GM18519 (cell line): ENCODE results near the gene MATCAP1.

Experiments
- ATAC-seq: cut with Tn5 transposase; IDR thresholded peaks from one replicate; pipeline ENCODE4 v1.9.1; 2021; ENCODE audit warnings: mild to moderate bottlenecking, moderate library complexity; ENCODE audit not compliant: unreplicated experiment, low FRiP score

The MATCAP1 gene

GRCh38 chr16:67145746-67146145 lies 38.0 kb downstream of the MATCAP1 start:
- no peak for ATAC-seq

- ATAC-seq = no peak
Measured at GRCh38 chr16:67144943-67145342, 38.8 kb downstream of the MATCAP1 start.

DNA sequence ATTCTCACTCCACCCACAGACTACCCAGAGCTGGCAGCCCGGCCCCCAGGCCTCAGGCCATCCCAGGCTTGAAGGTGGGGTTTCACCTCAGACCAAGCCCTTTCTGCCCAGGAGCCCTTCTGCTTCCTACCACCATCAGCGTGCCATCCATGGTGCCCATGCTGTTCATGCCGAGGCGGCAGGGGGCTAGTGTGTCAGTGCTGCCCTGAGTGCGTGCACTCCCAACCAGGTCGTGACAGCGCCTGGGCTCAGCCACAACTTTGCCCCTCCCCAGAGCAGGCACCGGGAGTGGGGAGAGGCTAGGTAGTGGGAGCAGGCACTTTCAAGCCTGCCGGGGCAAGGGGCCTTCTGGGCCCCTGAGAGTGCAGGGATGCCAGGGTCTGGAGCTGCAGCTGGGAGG lies 41.4 kb downstream of the MATCAP1 start:
- no peak for ATAC-seq

DNA sequence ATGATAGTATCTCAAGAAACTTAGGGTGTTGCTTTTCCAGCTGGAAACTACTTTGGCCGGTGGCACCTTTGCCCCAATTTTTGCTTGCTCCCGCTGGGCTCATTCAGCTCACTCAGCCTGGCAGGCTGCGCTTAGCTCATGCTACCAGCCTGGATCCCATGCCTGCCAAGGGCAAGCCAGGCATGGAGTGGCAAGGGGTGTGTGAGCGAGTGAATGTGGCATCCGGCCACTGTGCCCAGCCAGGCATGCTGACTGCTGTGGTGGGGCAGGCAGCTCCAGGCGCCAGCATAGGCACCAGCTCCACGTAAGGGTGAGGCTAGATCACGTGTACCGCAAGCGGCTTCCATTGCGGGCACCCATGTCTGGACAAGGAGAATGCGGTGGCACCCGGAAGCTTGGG lies 42.4 kb downstream of the MATCAP1 start:
- ATAC-seq = no peak

DNA sequence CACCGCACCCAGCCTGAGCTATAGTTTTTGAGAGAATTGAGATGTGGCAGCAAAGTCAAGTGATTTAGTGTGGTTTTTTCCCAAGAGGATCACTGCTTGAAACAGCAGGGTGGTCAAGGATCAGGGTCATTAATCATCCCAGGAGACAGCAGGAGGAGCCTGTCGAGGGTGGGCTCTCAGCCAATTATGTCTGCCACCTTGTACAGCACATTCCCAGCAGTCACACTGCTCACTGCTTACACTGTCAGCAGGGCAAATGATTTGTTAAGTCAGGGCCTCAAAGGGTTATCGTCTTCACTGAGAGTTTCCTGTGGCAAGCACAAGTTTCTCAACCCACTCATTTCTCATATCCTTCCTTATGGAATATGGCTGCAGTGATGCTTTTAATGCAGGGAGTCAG lies 46.2 kb downstream of the MATCAP1 start:
- ATAC-seq = no peak

- no peak for ATAC-seq
Measured at GRCh38 chr16:67129422-67129821, 54.3 kb downstream of the MATCAP1 start.

- ATAC-seq = no peak
Measured at GRCh38 chr16:67128887-67129286, 54.9 kb downstream of the MATCAP1 start.

GRCh38 chr16:67128417-67128816 lies 55.3 kb downstream of the MATCAP1 start:
- no peak for ATAC-seq
